OCI-LY1 (cell line): ENCODE results near the gene DNLZ.

Experiments
- H2AFZ ChIP-seq: fragments of 200-600 bp; sonication (generic), shearing (Covaris generic); 2 replicates; pipeline ENCODE4 v1.6.0; 2014; ENCODE audit warnings: antibody characterized with exemption, mild to moderate bottlenecking, low read length
- H3F3A ChIP-seq: fragments of 200-600 bp; sonication (generic), shearing (Covaris generic); 2 replicates; pipeline ENCODE4 v1.6.0; 2014; ENCODE audit warnings: mild to moderate bottlenecking, antibody characterized with exemption, low read length, moderate library complexity; ENCODE audit not compliant: insufficient read depth
- H3K27ac ChIP-seq: fragments of 200-600 bp; sonication (generic); 2 replicates; pipeline ENCODE4 v1.5.1; 2014; ENCODE audit warnings: low read length, mixed run types, mild to moderate bottlenecking, low read depth; ENCODE audit not compliant: poor library complexity, severe bottlenecking
- H3K27me3 ChIP-seq: fragments of 200-600 bp; sonication (generic); 2 replicates; pipeline ENCODE4 v1.6.0; 2014; ENCODE audit warnings: antibody characterized with exemption, mild to moderate bottlenecking, low read length, moderate library complexity; ENCODE audit not compliant: insufficient read depth
- H3K36me3 ChIP-seq: fragments of 200-600 bp; sonication (generic); 2 replicates; pipeline ENCODE4 v1.6.1; 2014; ENCODE audit warnings: mild to moderate bottlenecking, antibody characterized with exemption, low read length, moderate library complexity, mixed read lengths; ENCODE audit not compliant: insufficient read depth
- H3K4me1 ChIP-seq: fragments of 200-600 bp; sonication (generic); 2 replicates; pipeline ENCODE4 v1.5.1; 2014; ENCODE audit warnings: mild to moderate bottlenecking, low read length, moderate library complexity; ENCODE audit not compliant: insufficient read depth, severe bottlenecking
- H3K4me2 ChIP-seq: fragments of 200-600 bp; sonication (generic), shearing (Covaris generic); 2 replicates; pipeline ENCODE4 v1.6.1; 2014; ENCODE audit warnings: low read length
- H3K4me3 ChIP-seq: fragments of 200-600 bp; sonication (generic); 2 replicates; pipeline ENCODE4 v1.5.1; 2014; ENCODE audit warnings: low read length, low read depth, mild to moderate bottlenecking, mixed read lengths; ENCODE audit not compliant: poor library complexity, severe bottlenecking
- H3K79me2 ChIP-seq: fragments of 200-600 bp; shearing (Covaris generic); 2 replicates; pipeline ENCODE4 v1.6.1; 2016; ENCODE audit warnings: mixed run types, low read length, mixed read lengths; ENCODE audit not compliant: insufficient read depth
- H3K9ac ChIP-seq: fragments of 200-600 bp; sonication (generic), shearing (Covaris generic); 2 replicates; pipeline ENCODE4 v1.6.1; 2014; ENCODE audit warnings: mild to moderate bottlenecking, low read length, mixed read lengths
- H3K9me2 ChIP-seq: fragments of 200-600 bp; sonication (generic), shearing (Covaris generic); 2 replicates; pipeline ENCODE4 v1.6.1; 2014; ENCODE audit warnings: low read depth, mild to moderate bottlenecking, low read length, mixed read lengths
- H3K9me3 ChIP-seq: fragments of 200-600 bp; shearing (Covaris generic); 2 replicates; pipeline ENCODE4 v1.6.1; 2014; ENCODE audit warnings: low read length, mixed read lengths
- H4K20me1 ChIP-seq: fragments of 200-600 bp; sonication (generic), shearing (Covaris generic); 2 replicates; pipeline ENCODE4 v1.6.0; 2016; ENCODE audit warnings: mild to moderate bottlenecking, low read length; ENCODE audit not compliant: insufficient read depth
- EZH2 ChIP-seq: fragments of 200-600 bp; sonication (generic), shearing (Covaris generic); IDR thresholded peaks from 2 replicates; pipeline ENCODE4 v1.8.0; 2017; ENCODE audit warnings: borderline replicate concordance, mixed run types, mild to moderate bottlenecking, antibody characterized with exemption, low read length, moderate library complexity, mixed read lengths
- TF ChIP-seq, protein P1 (sequence below): fragments of 200-600 bp; sonication (generic), shearing (Covaris generic); IDR thresholded peaks from 2 replicates; pipeline ENCODE4 v1.5.1; 2017; ENCODE audit warnings: mild to moderate bottlenecking, antibody characterized with exemption, low read length, moderate library complexity, mixed read lengths

Gene DNLZ

DNA sequence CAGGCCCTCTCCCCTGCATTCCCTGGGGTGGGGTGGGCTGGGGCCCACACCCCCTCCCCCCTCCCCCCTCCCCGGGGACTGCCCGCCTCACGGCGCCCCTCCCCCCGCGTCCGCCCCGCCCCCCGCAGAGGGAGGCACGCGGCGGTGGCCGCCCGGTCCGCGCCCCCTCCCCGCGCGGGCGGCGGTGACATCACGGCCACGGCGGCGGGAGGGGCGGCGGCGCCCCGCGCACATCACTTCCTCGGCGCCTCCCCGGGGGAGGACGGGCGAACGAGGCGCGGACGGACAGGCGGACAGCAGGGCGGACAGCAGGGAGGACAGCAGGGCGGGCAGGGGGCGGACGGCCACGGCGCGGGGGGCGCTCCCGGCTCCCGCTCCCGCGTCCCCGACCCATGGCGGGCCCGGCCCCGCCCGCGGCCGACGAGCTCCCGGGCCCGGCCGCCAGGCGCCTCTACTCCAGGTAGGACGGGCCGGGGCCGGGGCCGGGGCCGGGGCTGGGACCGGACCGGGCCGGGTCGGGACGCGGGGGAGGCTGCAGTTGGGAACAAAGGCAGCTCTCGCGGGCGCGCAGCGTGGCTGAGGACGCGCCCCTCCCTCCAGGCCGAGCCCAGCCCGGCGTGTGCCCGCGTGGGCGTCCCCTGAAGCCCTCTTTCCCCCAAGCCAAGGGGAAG lies 36.1 kb downstream of the DNLZ start, which contains the start of gene GPSM1:
Gene GPSM1 (plus strand): TSS at position 236 of the 671 bp plus-strand sequence. CDS start 157 bp downstream, at position 393.
- no peak within 1 kb of the TSS for H3K4me3 ChIP-seq
- TF ChIP-seq EZH2 = no peak
- TF ChIP-seq, protein P1, sequence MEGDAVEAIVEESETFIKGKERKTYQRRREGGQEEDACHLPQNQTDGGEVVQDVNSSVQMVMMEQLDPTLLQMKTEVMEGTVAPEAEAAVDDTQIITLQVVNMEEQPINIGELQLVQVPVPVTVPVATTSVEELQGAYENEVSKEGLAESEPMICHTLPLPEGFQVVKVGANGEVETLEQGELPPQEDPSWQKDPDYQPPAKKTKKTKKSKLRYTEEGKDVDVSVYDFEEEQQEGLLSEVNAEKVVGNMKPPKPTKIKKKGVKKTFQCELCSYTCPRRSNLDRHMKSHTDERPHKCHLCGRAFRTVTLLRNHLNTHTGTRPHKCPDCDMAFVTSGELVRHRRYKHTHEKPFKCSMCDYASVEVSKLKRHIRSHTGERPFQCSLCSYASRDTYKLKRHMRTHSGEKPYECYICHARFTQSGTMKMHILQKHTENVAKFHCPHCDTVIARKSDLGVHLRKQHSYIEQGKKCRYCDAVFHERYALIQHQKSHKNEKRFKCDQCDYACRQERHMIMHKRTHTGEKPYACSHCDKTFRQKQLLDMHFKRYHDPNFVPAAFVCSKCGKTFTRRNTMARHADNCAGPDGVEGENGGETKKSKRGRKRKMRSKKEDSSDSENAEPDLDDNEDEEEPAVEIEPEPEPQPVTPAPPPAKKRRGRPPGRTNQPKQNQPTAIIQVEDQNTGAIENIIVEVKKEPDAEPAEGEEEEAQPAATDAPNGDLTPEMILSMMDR = no peak
- H4K20me1 ChIP-seq = no peaks in the 10 kb centered on the region
- H3K27me3 ChIP-seq = peaks cover 4% of the 10 kb centered on the region; the same call in 1 of the 2 replicates
- no peaks in the 10 kb centered on the region for H3K4me1 ChIP-seq
- no peaks in the 10 kb centered on the region for H3K36me3 ChIP-seq
- no peaks in the 10 kb centered on the region for H3K9me2 ChIP-seq
- H3K9ac ChIP-seq = no peak within 1 kb of the TSS
- H3K27ac ChIP-seq = no peak within 1 kb of the TSS
- H3K4me2 ChIP-seq = no peak within 1 kb of the TSS
- no peaks in the 10 kb centered on the region for H3F3A ChIP-seq
- H2AFZ ChIP-seq = no peak within 1 kb of the TSS
- H3K9me3 ChIP-seq = no peaks in the 10 kb centered on the region
- H3K79me2 ChIP-seq = no peaks in the 10 kb centered on the region

- Histone ChIP-seq H3K9ac (no peak overlapping the region), H3K79me2 (no peaks in the 10 kb centered on the region), H2AFZ (no peak overlapping the region), H3K4me2 (no peak overlapping the region), H3K27ac (no peak overlapping the region), H3K9me3 (no peaks in the 10 kb centered on the region), H3K36me3 (no peaks in the 10 kb centered on the region), H3F3A (no peaks in the 10 kb centered on the region), H3K9me2 (no peaks in the 10 kb centered on the region), H3K4me3 (no peak overlapping the region), H4K20me1 (no peaks in the 10 kb centered on the region), H3K27me3 (peaks cover 6% of the 10 kb centered on the region; the same call in 1 of the 2 replicates), H3K4me1 (no peaks in the 10 kb centered on the region)
- no peak for TF ChIP-seq EZH2
- TF ChIP-seq, protein P1 = no peak
Measured at GRCh38 chr9:136326761-136327303, 36.7 kb downstream of the DNLZ start.

DNA sequence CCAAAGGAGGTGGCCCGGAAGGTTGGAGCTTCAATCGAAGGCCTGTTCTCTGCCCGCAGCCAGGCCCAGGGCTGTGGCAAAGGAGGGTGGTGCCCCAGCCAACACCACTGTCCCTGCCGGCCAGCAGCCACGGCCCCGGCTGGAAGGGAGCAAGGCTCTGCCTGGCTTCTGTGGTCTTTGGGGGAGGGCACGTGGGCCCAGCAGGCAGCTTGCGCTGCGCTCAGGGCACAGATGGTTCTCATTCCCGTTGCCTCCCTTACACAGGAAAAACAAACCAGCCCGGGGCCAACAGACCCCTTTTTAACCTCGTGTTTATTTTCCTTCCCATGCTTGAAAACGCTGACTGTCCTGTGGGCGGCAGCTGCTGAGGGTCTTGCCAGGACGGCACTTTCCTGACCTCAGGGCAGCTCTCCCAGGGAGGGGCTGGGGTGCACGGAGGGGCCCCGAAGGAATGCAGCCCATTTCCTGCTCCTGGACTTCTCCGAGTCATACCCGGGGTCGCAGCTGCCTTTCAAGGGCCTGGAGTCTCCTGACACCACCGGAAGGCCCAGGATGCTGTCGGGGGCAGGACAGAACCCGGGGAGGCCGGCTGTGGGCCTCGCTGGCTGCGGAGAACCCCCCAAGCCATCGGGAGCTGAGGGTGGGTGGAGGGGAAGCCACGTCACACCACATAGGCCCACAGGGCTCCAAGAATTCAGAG lies 37.3 kb downstream of the DNLZ start:
- H3K9me2 ChIP-seq = no peaks in the 10 kb centered on the region
- no peak overlapping the region for H2AFZ ChIP-seq
- H4K20me1 ChIP-seq = no peaks in the 10 kb centered on the region
- TF ChIP-seq, protein P1 = no peak
- TF ChIP-seq EZH2 = no peak
- peaks cover 6% of the 10 kb centered on the region; the same call in 1 of the 2 replicates for H3K27me3 ChIP-seq
- no peaks in the 10 kb centered on the region for H3F3A ChIP-seq
- no peak overlapping the region for H3K27ac ChIP-seq
- H3K9me3 ChIP-seq = no peaks in the 10 kb centered on the region
- H3K4me3 ChIP-seq = no peak overlapping the region
- no peaks in the 10 kb centered on the region for H3K4me1 ChIP-seq
- no peaks in the 10 kb centered on the region; the same call in 1 of the 2 replicates for H3K36me3 ChIP-seq
- no peak overlapping the region for H3K4me2 ChIP-seq
- H3K9ac ChIP-seq = no peak overlapping the region
- H3K79me2 ChIP-seq = no peaks in the 10 kb centered on the region
